GM18508 (cell line): ENCODE results near the gene ATXN2.
"Not testable (repeated sequence)": the region's sequence is repeated elsewhere in the genome, so short reads cannot be mapped to it uniquely, and the experiment has no call there.

Experiments used
- ATAC-seq: cut with Tn5 transposase; IDR thresholded peaks from one replicate; pipeline ENCODE4 v1.9.1; 2021; ENCODE audit warnings: moderate number of reproducible peaks; ENCODE audit not compliant: insufficient read depth, unreplicated experiment

ATXN2 gene

GRCh38 chr12:111602348-111602747, 3.2 kb upstream of the ATXN2 start:
- ATAC-seq = no peak

DNA sequence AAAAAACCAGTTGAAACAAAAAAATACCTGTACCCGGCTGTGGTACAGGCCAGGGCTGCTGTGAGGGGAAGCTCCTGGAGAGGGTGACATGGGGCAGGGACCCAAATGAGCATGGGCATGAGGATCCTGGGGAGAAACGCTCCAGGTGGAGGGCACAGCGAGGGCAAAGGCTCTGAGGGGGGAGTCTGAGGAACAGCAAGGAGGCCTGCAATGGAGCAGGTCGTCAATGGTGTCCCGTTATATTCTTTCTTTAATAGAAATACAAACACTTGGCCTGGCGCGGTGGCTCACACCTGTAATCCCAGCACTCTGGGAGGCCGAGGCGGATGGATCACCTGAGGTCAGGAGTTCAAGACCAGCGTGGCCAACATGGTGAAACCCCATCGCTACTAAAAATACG, 1.9 kb upstream of the ATXN2 start:
- not testable (repeated sequence) for ATAC-seq

- no peak for ATAC-seq
Observed at GRCh38 chr12:111600205-111600642, 1.1 kb upstream of the ATXN2 start.

GRCh38 chr12:111599453-111600204, 514 bp upstream of the ATXN2 start:
- no peak for ATAC-seq

DNA sequence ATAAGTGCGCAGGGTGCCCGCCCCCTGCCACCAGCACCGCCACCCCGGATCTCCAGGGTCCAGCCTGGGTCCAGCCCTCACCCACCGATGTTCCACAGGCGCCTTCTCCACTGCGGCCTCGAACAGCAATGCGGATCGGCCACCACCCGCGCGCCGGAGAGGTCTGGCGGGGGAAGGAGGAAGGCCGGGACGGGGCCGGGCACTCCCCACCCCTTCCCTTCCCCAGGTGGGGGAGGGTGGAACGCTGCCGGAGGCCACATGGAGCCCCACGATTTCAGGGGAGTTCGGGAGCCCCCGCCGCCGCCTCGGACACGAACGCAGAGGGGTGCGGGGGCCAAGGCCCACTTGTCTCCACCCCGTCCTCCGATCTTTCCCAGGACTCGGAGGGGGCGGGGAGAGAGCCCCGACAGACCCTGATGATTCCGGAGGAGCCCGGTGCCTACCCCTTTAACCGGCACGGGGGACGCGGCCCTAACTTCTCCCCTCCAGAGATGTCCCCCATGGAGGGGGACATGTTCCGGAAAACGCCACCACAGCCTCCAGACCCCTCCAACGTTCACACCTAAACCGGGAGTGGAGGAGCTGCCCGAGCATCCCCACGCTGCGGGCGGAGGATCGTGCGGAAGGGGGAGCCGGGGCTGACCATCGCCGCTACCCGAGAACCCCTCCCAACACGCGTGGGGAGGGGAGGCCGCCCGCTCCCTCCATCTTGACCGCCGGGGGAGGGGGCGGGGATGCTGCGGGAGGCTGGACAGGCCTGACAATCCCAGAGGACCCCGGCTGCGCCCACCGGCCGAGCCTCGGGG, 1.1 kb downstream of the ATXN2 start:
- no peak for ATAC-seq

DNA sequence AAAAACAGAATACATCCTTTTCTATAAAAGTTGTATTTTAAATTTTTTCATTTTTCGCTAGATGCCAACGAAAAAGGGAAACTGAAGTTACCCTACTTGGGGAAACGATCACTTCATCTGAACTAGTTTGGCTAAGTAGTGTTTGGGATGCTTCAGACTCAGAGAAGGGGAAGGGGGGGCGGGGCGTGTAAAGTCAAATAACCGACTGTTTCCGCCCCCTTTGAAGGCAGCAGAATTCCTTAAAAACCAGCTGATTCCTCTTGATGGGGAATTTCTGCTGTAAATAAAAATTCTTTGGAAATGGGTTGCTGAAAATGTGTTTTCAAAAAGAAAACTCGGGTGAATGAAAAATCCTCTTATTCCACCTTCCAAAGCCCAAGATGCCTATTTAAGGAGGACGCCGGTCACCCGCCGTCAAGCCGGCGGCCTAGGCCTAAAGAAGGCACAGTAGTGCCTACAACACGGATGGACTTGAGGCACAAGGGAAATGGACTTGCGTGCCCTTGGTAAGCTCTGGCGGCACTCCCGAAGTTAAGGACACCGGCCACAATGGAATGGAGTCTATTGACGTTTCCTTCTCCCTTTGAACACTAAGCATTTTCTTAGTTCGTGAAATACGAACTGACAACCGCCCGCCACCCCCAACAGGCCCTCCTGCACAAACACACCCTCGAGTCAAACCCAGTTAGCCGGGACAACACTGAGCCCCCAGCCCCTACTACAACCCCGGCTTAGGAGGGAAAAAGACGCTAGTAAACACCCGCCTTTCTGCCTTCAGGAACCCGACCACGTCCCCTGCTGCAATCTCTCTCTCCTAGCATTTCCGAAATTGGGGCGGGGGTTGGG, 1.9 kb downstream of the ATXN2 start:
- no peak for ATAC-seq

GRCh38 chr12:111595341-111595835, 3.7 kb downstream of the ATXN2 start:
- ATAC-seq = not testable (repeated sequence)

DNA sequence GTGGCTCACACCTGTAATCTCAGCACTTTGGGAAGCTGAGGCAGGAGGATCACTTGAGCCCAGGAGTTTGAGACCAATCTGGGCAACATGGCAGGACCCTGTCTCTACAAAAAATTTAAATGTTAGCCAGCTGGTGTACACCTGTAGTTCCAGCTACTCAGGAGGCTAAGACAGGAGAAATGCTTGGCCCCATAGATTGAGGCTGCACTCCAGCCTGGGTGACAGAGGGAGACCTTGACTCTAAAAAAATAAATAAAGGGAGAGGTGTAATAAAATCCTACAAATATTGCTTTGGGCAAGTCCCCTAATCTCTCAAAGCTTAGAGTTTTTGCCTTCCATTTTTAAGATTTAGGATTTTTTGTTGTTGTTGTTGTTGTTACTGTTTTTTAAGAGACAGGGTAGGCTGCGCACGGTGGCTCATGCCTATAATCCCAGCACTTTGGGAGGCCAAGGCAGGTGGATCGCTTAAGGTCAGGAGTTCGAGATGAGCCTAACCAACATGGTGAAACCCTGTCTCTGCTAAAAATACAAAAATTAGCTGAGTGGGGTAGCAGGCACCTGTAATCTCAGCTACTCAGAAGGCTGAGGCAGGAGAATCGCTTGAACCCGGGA, 7.6 kb downstream of the ATXN2 start:
- ATAC-seq = not testable (repeated sequence)

GRCh38 chr12:111590552-111590951, 8.6 kb downstream of the ATXN2 start:
- ATAC-seq = no peak

GRCh38 chr12:111589601-111590000, 9.5 kb downstream of the ATXN2 start:
- ATAC-seq = no peak

- ATAC-seq = no peak
Observed at GRCh38 chr12:111588010-111588409, 11.1 kb downstream of the ATXN2 start.

GRCh38 chr12:111586986-111587385, 12.1 kb downstream of the ATXN2 start:
- ATAC-seq = no peak

DNA sequence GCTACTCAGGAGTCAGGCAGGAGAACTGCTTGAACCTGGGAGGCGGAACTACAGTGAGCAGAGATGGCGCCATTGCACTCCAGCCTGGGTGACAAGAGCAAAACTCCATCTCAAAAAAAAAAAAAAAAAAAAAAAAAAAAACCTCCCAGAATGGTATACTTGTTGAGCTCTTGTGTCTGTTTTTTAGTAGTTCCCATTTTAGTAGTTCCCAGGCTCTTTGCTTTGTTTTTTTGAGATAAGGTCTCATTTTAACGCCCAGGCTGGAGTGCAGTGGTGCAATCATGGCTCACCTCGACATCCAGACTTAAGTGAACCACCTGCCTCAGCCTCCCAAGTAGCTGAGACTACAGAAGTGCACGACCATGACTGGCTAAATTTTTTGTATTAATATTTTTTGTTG, 13.4 kb downstream of the ATXN2 start:
- no peak for ATAC-seq

- no peak for ATAC-seq
Observed at GRCh38 chr12:111584959-111585358, 14.2 kb downstream of the ATXN2 start.

GRCh38 chr12:111583506-111583905, 15.6 kb downstream of the ATXN2 start:
- not testable (repeated sequence) for ATAC-seq

- no peak for ATAC-seq
Observed at GRCh38 chr12:111582133-111582747, 16.9 kb downstream of the ATXN2 start.

GRCh38 chr12:111581434-111582132, 17.5 kb downstream of the ATXN2 start:
- no peak for ATAC-seq

DNA sequence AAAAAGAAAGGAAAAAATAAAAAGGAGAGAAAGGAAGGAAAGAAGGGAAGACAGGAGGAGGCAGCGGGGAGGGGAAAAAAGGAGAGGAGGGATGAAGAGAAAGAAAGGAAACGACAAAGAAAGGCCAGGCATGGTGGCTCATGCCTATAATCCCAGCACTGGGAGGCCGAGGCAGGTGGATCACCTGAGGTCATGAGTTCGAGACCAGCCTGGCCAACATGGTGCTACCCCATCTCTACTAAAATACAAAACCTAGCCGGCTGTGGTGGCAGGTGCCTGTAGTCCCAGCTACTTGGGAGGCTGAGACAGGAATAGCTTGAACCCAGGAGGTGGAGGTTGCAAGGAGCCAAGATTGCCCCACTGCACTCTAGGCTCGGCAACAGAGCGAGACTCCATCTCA, 18.4 kb downstream of the ATXN2 start:
- no peak for ATAC-seq

DNA sequence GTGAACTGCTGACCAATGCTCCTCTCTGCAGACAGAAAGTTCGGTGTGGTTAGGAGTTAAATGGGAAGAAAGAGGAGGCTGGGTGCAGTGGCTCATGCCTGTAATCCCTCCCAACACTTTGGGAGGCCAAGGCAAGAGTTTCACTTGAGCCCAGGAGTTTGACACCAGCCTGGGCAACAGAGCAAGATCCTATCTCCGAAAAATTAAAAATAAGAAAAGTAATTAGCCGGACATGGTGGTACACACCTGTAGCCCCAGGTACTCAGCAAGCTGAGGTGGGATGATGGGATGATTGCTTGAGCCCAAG, 19.0 kb downstream of the ATXN2 start:
- ATAC-seq = no peak
